ENCODE data around the gene SMARCA5.
"Not testable (repeated sequence)": the region's sequence is repeated elsewhere in the genome, so short reads cannot be mapped to it uniquely, and the experiment has no call there.

The SMARCA5 gene

GRCh38 chr4:143513314-143514168 lies at the start of gene SMARCA5:
Gene SMARCA5 (plus strand): TSS chr4:143513702. CDS start chr4:143513925, 223 bp downstream.
- FAIRE-seq (peak; percentile 100), DNase-seq (ENCODE audit: extremely low spot score, insufficient read length, low read depth) (peak; percentile 95)

- peak; percentile 72 for FAIRE-seq
Measured at GRCh38 chr4:143473334-143474126, 40.0 kb upstream of the SMARCA5 start.

GRCh38 chr4:143477487-143477886 lies 36.0 kb upstream of the SMARCA5 start:
- DNase-seq (ENCODE audit: extremely low spot score, insufficient read length, low read depth) (no peak), FAIRE-seq (no peak)

More at GRCh38 chr4:143473334-143474126, 40.0 kb upstream of the SMARCA5 start:
- peak; percentile 2 for DNase-seq (ENCODE audit: extremely low spot score, insufficient read length, low read depth)

GRCh38 chr4:143481361-143481760 lies 32.1 kb upstream of the SMARCA5 start:
- no peak for FAIRE-seq
- DNase-seq (ENCODE audit: extremely low spot score, insufficient read length, low read depth), result no peak

- DNase-seq (ENCODE audit: extremely low spot score, insufficient read length, low read depth), result peak; percentile 15
Measured at GRCh38 chr4:143482840-143483239, 30.7 kb upstream of the SMARCA5 start.

GRCh38 chr4:143486314-143486713 lies 27.2 kb upstream of the SMARCA5 start:
- FAIRE-seq (no peak), DNase-seq (ENCODE audit: extremely low spot score, insufficient read length, low read depth) (no peak)

More at GRCh38 chr4:143482840-143483239, 30.7 kb upstream of the SMARCA5 start:
- peak; percentile 71 for FAIRE-seq

GRCh38 chr4:143488687-143489086 lies 24.8 kb upstream of the SMARCA5 start:
- FAIRE-seq (no peak), DNase-seq (ENCODE audit: extremely low spot score, insufficient read length, low read depth) (no peak)

GRCh38 chr4:143489106-143489505 lies 24.4 kb upstream of the SMARCA5 start:
- no peak for FAIRE-seq
- no peak for DNase-seq (ENCODE audit: extremely low spot score, insufficient read length, low read depth)

- no peak for DNase-seq (ENCODE audit: extremely low spot score, insufficient read length, low read depth)
- FAIRE-seq, result no peak
Measured at GRCh38 chr4:143498021-143498420, 15.5 kb upstream of the SMARCA5 start.

- DNase-seq (ENCODE audit: extremely low spot score, insufficient read length, low read depth) (no peak), FAIRE-seq (no peak)
Measured at GRCh38 chr4:143502231-143502630, 11.3 kb upstream of the SMARCA5 start.

GRCh38 chr4:143506031-143506430 lies 7.5 kb upstream of the SMARCA5 start:
- FAIRE-seq, result no peak
- no peak for DNase-seq (ENCODE audit: extremely low spot score, insufficient read length, low read depth)

GRCh38 chr4:143511906-143512305 lies 1.6 kb upstream of the SMARCA5 start:
- FAIRE-seq, result no peak
- DNase-seq (ENCODE audit: extremely low spot score, insufficient read length, low read depth), result no peak

GRCh38 chr4:143512978-143513313 lies 556 bp upstream of the SMARCA5 start:
- no peak for FAIRE-seq
- no peak for DNase-seq (ENCODE audit: extremely low spot score, insufficient read length, low read depth)

- FAIRE-seq (peak; percentile 47), DNase-seq (ENCODE audit: extremely low spot score, insufficient read length, low read depth) (no peak)
Measured at GRCh38 chr4:143514169-143514495, 630 bp downstream of the SMARCA5 start.

GRCh38 chr4:143514497-143514896 lies 995 bp downstream of the SMARCA5 start:
- peak; percentile 69 for FAIRE-seq
- no peak for DNase-seq (ENCODE audit: extremely low spot score, insufficient read length, low read depth)

- FAIRE-seq (no peak), DNase-seq (ENCODE audit: extremely low spot score, insufficient read length, low read depth) (no peak)
Measured at GRCh38 chr4:143514901-143515300, 1.4 kb downstream of the SMARCA5 start.

- no peak for DNase-seq (ENCODE audit: extremely low spot score, insufficient read length, low read depth)
- FAIRE-seq, result no peak
Measured at GRCh38 chr4:143515905-143516304, 2.4 kb downstream of the SMARCA5 start.

GRCh38 chr4:143517764-143518163 lies 4.3 kb downstream of the SMARCA5 start:
- FAIRE-seq, result peak; percentile 9
- DNase-seq (ENCODE audit: extremely low spot score, insufficient read length, low read depth), result no peak

GRCh38 chr4:143524211-143524610 lies 10.7 kb downstream of the SMARCA5 start:
- no peak for FAIRE-seq

GRCh38 chr4:143528046-143528445 lies 14.5 kb downstream of the SMARCA5 start:
- FAIRE-seq; DNase-seq (ENCODE audit: extremely low spot score, insufficient read length, low read depth): not testable (repeated sequence)

More at GRCh38 chr4:143524211-143524610, 10.7 kb downstream of the SMARCA5 start:
- no peak for DNase-seq (ENCODE audit: extremely low spot score, insufficient read length, low read depth)

- FAIRE-seq (peak; percentile 53), DNase-seq (ENCODE audit: extremely low spot score, insufficient read length, low read depth) (no peak)
Measured at GRCh38 chr4:143531380-143531779, 17.9 kb downstream of the SMARCA5 start.
